Measurements from ENCODE around the gene FPGT. TPM values are rescaled to one million over a fixed set of nuclear protein-coding genes. Genes with fewer than 3 reads are reported as not detected.

The FPGT gene
- total RNA-seq, 1 experiment from 2014 or later = 12.0 TPM

GRCh38 chr1:74237787-74238186 lies 39.7 kb downstream of the FPGT start:
- Histone ChIP-seq H3K27me3 (ENCODE audit: insufficient read depth, low read length) (no peaks in the 10 kb centered on the region; the same call in 1 of the 2 replicates), H3K9me2 (ENCODE audit: insufficient read depth) (no peaks in the 10 kb centered on the region), H3K4me2 (ENCODE audit: low read length) (no peak overlapping the region), H2AFZ (ENCODE audit: low read depth, low read length, poor library complexity, severe bottlenecking) (no peak overlapping the region), H3K79me2 (ENCODE audit: insufficient read depth, low read length) (no peaks in the 10 kb centered on the region), H3K9ac (ENCODE audit: low read length) (no peak overlapping the region), H3K27ac (ENCODE audit: low read depth, low read length) (no peak overlapping the region), H3K9me3 (ENCODE audit: control insufficient read depth in 1 of 2, insufficient read depth in 1 of 2, low read depth in 1 of 2, low read length in 2 of 2) (no peaks in the 10 kb centered on the region), H3K36me3 (ENCODE audit: control insufficient read depth in 1 of 2, insufficient read depth in 2 of 2, low read length in 2 of 2) (no peaks in the 10 kb centered on the region), H3K4me3 (replicated peaks in 1 of 2; ENCODE audit: low read depth in 1 of 2, low read length in 2 of 2) (no peak overlapping the region), H3K4me1 (ENCODE audit: control insufficient read depth in 1 of 2, insufficient read depth in 2 of 2, low read length in 2 of 2) (no peaks in the 10 kb centered on the region), H4K20me1 (ENCODE audit: insufficient read depth) (no peaks in the 10 kb centered on the region)
- TF ChIP-seq YY1 (IDR thresholded peaks at IDR 0.05; ENCODE audit: extremely low read depth, insufficient replicate concordance, low read depth, low read length) (no peak), RAD21 (IDR thresholded peaks at IDR 0.05; ENCODE audit: low read depth) (no peak), SIN3A (IDR thresholded peaks at IDR 0.05; ENCODE audit: low read depth) (no peak), ZFX (IDR thresholded peaks at IDR 0.05) (no peak), MAX (IDR thresholded peaks at IDR 0.05) (no peak), TCF7L2 (IDR thresholded peaks at IDR 0.05; ENCODE audit: borderline replicate concordance, extremely low read depth, insufficient read depth, insufficient read length) (no peak), POLR2A (IDR thresholded peaks at IDR 0.05; ENCODE audit: borderline replicate concordance, extremely low read depth, insufficient read depth, insufficient read length) (no peak), CTCF (IDR thresholded peaks at IDR 0.05 in 2 of 3, conservative IDR thresholded peaks at IDR 0.05 in 1 of 3; ENCODE audit: borderline replicate concordance in 1 of 3, insufficient read depth in 1 of 3, low read depth in 2 of 3, low read length in 2 of 3) (no peak), SRF (IDR thresholded peaks at IDR 0.05; ENCODE audit: low read depth) (no peak), EGR1 (IDR thresholded peaks at IDR 0.05; ENCODE audit: low read depth) (no peak), EZH2 (IDR thresholded peaks at IDR 0.05) (no peak), ATF3 (IDR thresholded peaks at IDR 0.05) (no peak), ZBTB33 (IDR thresholded peaks at IDR 0.05; ENCODE audit: extremely low read depth, insufficient replicate concordance, low read length) (no peak), JUND (IDR thresholded peaks at IDR 0.05) (no peak), CEBPB (IDR thresholded peaks at IDR 0.05; ENCODE audit: low read depth) (no peak), CBX3 (IDR thresholded peaks at IDR 0.05; ENCODE audit: low read depth) (no peak), POLR2AphosphoS5 (IDR thresholded peaks at IDR 0.05; ENCODE audit: low read depth, low read length) (no peak), ZNF274 (IDR thresholded peaks at IDR 0.05; ENCODE audit: low read depth, low read length) (no peak)
- no peak for DNase-seq (ENCODE audit: low read depth, low spot score)
- ChIA-PET CTCF (no interaction called here), RAD21 (ENCODE audit: low non-redundant PET in 1 of 2, low total read pairs in 2 of 2, uncharacterized antibody in 2 of 2, unreplicated experiment in 2 of 2) (no interaction called here), POLR2A (no interaction called here)
- no peak for ATAC-seq
- no TSS peak for BruUV-seq (replicated peaks)
- intact Hi-C loops (cut with micrococcal nuclease) = no loop called here

Measured in HCT116 (cell line).